Peyer's patch (tissue), 4 donors: ENCODE results near the gene AMPD3. TPM values are rescaled to one million over a fixed set of nuclear protein-coding genes. Genes with fewer than 3 reads are reported as not detected.

Experiments used
- DNase-seq, 3 donors: peaks; one replicate each; pipeline ENCODE4 v3.0.0-alpha.2; 2017 to 2019
- H3K27ac ChIP-seq, 4 donors: fragments of 200-600 bp; sonication (generic); one replicate each; pipeline ENCODE4 v1.5.1; 2016 to 2019
- H3K27me3 ChIP-seq, 2 donors: fragments of 200-600 bp; sonication (generic); one replicate each; pipeline ENCODE4 v1.5.1; 2019
- H3K36me3 ChIP-seq, 3 donors: fragments of 200-600 bp; sonication (generic); one replicate each; pipeline ENCODE4 v1.5.1; 2016 to 2019
- H3K4me1 ChIP-seq, 4 donors: fragments of 200-600 bp; sonication (generic); one replicate each; pipeline ENCODE4 v1.5.1; 2016 to 2019
- H3K4me3 ChIP-seq, 4 donors: fragments of 200-600 bp; sonication (generic); 1 replicate in 3 of 4; 2 replicates in 1 of 4; pipeline ENCODE4 v1.5.1; 2016 to 2019; ENCODE audit warnings: mild to moderate bottlenecking in 1 of 4
- H3K9me3 ChIP-seq, 4 donors: fragments of 200-600 bp; sonication (generic); one replicate each; pipeline ENCODE4 v1.5.1; 2016 to 2019; ENCODE audit warnings: mild to moderate bottlenecking in 1 of 4
- CTCF ChIP-seq, 6 experiments: fragments of 450-650 bp in 4 of 6; fragments of 200-600 bp in 2 of 6; sonication (generic) in 1 of 6; IDR thresholded peaks; one replicate each; pipeline ENCODE4 v1.5.1; 2017 to 2019; ENCODE audit warnings: antibody characterized with exemption in 6 of 6, mild to moderate bottlenecking in 3 of 6, moderate library complexity in 1 of 6
- POLR2A ChIP-seq, 2 donors: fragments of 450-650 bp; IDR thresholded peaks; one replicate each; pipeline ENCODE4 v1.5.1; 2017; ENCODE audit warnings: antibody characterized with exemption in 2 of 2, mild to moderate bottlenecking in 2 of 2, moderate library complexity in 2 of 2
- total RNA-seq, 4 donors: library from RNA; depleted of rRNA; stranded (reverse); fragments of >200 nt; gene quantifications; one replicate each; pipeline ENCODE4 v1.1.0, GENCODE V29; 2016

AMPD3 gene
- total RNA-seq, 4 donors from 2014 or later, result 12.4 to 28.9 (median 17.6) TPM

DNA sequence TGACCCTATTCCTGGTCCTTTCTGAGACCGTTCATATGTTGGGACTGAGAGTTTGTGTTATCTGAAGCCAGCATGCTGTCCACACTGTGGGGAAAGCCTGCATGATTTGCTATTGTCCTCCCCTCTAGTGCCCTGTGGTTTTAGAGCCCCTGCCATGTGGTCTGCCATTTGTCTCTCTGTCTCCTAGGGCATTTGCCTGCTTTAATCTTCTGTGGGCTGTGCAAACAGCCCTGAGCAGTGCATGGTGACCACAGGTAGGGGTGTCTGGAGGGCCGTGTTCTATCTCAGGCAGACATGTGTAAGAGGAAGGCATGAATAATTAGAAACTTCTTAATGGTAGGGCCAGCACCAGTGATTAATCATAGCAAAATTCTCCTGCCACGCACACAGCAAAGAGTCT is 23.0 kb downstream of the AMPD3 start:
- TF ChIP-seq CTCF (IDR thresholded peaks at IDR 0.05) (no peak), POLR2A (IDR thresholded peaks at IDR 0.05) (no peak)
- Histone ChIP-seq H3K27ac (no peak overlapping the region), H3K4me3 (no peak overlapping the region), H3K27me3 (no peaks in the 10 kb centered on the region), H3K9me3 (no peaks in the 10 kb centered on the region), H3K36me3 (no peaks in the 10 kb centered on the region), H3K4me1 (no peaks in the 10 kb centered on the region)
- DNase-seq, result peak in 1 of 3 donors; percentile 19

- no peak overlapping the region for H3K27ac ChIP-seq
- DNase-seq, result peak in 1 of 3 donors; percentile 43
- no peaks in the 10 kb centered on the region for H3K27me3 ChIP-seq
- no peaks in the 10 kb centered on the region for H3K9me3 ChIP-seq
- TF ChIP-seq CTCF (IDR thresholded peaks at IDR 0.05) (no peak), POLR2A (IDR thresholded peaks at IDR 0.05) (no peak)
- H3K4me3 ChIP-seq, result no peak overlapping the region
- H3K36me3 ChIP-seq, result no peaks in the 10 kb centered on the region
- no peaks in the 10 kb centered on the region for H3K4me1 ChIP-seq
Observed at GRCh38 chr11:10478574-10479550, 23.8 kb downstream of the AMPD3 start.

GRCh38 chr11:10480026-10480425 is 25.0 kb downstream of the AMPD3 start:
- H3K27ac ChIP-seq, result no peak overlapping the region
- no peak for TF ChIP-seq CTCF (IDR thresholded peaks at IDR 0.05)
- TF ChIP-seq POLR2A (IDR thresholded peaks at IDR 0.05), result no peak
- H3K4me3 ChIP-seq, result no peak overlapping the region
- H3K27me3 ChIP-seq, result no peaks in the 10 kb centered on the region
- no peaks in the 10 kb centered on the region for H3K9me3 ChIP-seq
- DNase-seq, result peak in 1 of 3 donors; percentile 46
- no peaks in the 10 kb centered on the region for H3K36me3 ChIP-seq
- H3K4me1 ChIP-seq, result no peaks in the 10 kb centered on the region

DNA sequence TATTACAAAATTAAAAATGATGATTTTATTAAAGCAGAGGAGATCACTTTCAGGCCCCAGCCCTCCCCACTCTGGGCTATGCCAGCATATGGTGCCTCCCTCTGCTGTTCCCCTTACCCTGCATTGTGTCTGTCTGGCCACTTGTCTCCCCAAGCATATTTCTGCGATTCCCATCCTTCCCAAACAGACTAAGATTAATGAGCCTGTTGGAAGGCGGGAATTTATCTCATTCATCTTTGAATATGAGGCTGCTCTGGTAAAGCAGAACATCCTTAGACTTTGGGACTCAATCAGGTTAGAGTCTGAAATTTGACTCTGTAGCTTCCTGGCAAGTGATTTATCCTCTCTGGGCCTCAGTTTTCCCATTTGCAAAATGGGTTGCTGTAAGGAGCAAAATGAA is 25.7 kb downstream of the AMPD3 start:
- no peak for DNase-seq
- Histone ChIP-seq H3K4me1 (no peaks in the 10 kb centered on the region), H3K27ac (no peak overlapping the region), H3K4me3 (no peak overlapping the region), H3K36me3 (no peaks in the 10 kb centered on the region), H3K27me3 (no peaks in the 10 kb centered on the region), H3K9me3 (no peaks in the 10 kb centered on the region)
- TF ChIP-seq CTCF (IDR thresholded peaks at IDR 0.05), result no peak
- TF ChIP-seq POLR2A (IDR thresholded peaks at IDR 0.05), result no peak

GRCh38 chr11:10481560-10482349 is 26.7 kb downstream of the AMPD3 start:
- Histone ChIP-seq H3K27me3 (no peaks in the 10 kb centered on the region), H3K36me3 (no peaks in the 10 kb centered on the region), H3K9me3 (no peaks in the 10 kb centered on the region), H3K4me3 (no peak overlapping the region), H3K27ac (no peak overlapping the region), H3K4me1 (no peaks in the 10 kb centered on the region)
- peak in 1 of 3 donors; percentile 32 for DNase-seq
- TF ChIP-seq POLR2A (IDR thresholded peaks at IDR 0.05), result no peak
- no peak for TF ChIP-seq CTCF (IDR thresholded peaks at IDR 0.05)
